ENCODE data around the gene CCL15.

- TF ChIP-seq CTCF (IDR thresholded peaks at IDR 0.05), result no peak
- TF ChIP-seq POLR2AphosphoS5 (IDR thresholded peaks at IDR 0.05; ENCODE audit: insufficient read depth in 1 of 2, low read depth in 1 of 2), result no peak
Observed at GRCh38 chr17:35949401-35949800, 52.0 kb downstream of the CCL15 start.

Measured in vagina (tissue), 2 donors.